ENCODE measurements around the gene YIF1A.

GRCh38 chr11:66277471-66278362, 11.2 kb downstream of the YIF1A start, which contains the start of gene CNIH2:
- TF ChIP-seq, protein P1, sequence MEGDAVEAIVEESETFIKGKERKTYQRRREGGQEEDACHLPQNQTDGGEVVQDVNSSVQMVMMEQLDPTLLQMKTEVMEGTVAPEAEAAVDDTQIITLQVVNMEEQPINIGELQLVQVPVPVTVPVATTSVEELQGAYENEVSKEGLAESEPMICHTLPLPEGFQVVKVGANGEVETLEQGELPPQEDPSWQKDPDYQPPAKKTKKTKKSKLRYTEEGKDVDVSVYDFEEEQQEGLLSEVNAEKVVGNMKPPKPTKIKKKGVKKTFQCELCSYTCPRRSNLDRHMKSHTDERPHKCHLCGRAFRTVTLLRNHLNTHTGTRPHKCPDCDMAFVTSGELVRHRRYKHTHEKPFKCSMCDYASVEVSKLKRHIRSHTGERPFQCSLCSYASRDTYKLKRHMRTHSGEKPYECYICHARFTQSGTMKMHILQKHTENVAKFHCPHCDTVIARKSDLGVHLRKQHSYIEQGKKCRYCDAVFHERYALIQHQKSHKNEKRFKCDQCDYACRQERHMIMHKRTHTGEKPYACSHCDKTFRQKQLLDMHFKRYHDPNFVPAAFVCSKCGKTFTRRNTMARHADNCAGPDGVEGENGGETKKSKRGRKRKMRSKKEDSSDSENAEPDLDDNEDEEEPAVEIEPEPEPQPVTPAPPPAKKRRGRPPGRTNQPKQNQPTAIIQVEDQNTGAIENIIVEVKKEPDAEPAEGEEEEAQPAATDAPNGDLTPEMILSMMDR (IDR thresholded peaks at IDR 0.05): no peak
- no peak for TF ChIP-seq POLR2A (IDR thresholded peaks at IDR 0.05)
- TF ChIP-seq EP300 (IDR thresholded peaks at IDR 0.05): no peak
- TF ChIP-seq POLR2AphosphoS5 (IDR thresholded peaks at IDR 0.05): peak in 1 of 3 donors; percentile 8

All from stomach (tissue), 4 donors.